HUES6 (cell line): ENCODE data around the gene NUDCD3.

Source experiments
- H3K27ac ChIP-seq: 2 replicates; pipeline ENCODE4 v1.7.0; 2013; ENCODE audit warnings: low read depth, mild to moderate bottlenecking, low read length, inconsistent platforms
- H3K27me3 ChIP-seq: 2 replicates; pipeline ENCODE4 v1.6.1; 2013; ENCODE audit warnings: low read length; ENCODE audit not compliant: control insufficient read depth, insufficient read depth
- H3K36me3 ChIP-seq: 2 replicates; pipeline ENCODE4 v1.6.1; 2013; ENCODE audit warnings: low read length; ENCODE audit not compliant: control insufficient read depth, insufficient read depth
- H3K4me1 ChIP-seq: 2 replicates; pipeline ENCODE4 v1.6.1; 2013; ENCODE audit warnings: low read length; ENCODE audit not compliant: control insufficient read depth, insufficient read depth
- H3K4me3 ChIP-seq: 2 replicates; pipeline ENCODE4 v1.5.1; 2013; ENCODE audit warnings: low read depth, low read length
- H3K9ac ChIP-seq: one replicate; pipeline ENCODE4 v1.6.1; 2013; ENCODE audit warnings: mild to moderate bottlenecking, low read length
- H3K9me3 ChIP-seq: 2 replicates; pipeline ENCODE4 v1.6.1; 2013; ENCODE audit warnings: low read depth, low read length; ENCODE audit not compliant: control insufficient read depth, insufficient read depth

Gene NUDCD3

GRCh38 chr7:44476313-44476712 lies 14.1 kb downstream of the NUDCD3 start:
- H3K4me3 ChIP-seq: no peak overlapping the region
- no peaks in the 10 kb centered on the region for H3K4me1 ChIP-seq
- no peaks in the 10 kb centered on the region for H3K9me3 ChIP-seq
- H3K27me3 ChIP-seq: no peaks in the 10 kb centered on the region
- H3K27ac ChIP-seq: no peak overlapping the region
- no peak overlapping the region for H3K9ac ChIP-seq
- peaks cover 63% of the 10 kb centered on the region for H3K36me3 ChIP-seq

GRCh38 chr7:44473295-44473694 lies 17.2 kb downstream of the NUDCD3 start:
- no peaks in the 10 kb centered on the region for H3K4me1 ChIP-seq
- no peak overlapping the region for H3K4me3 ChIP-seq
- H3K27me3 ChIP-seq: no peaks in the 10 kb centered on the region
- no peak overlapping the region for H3K27ac ChIP-seq
- no peaks in the 10 kb centered on the region for H3K9me3 ChIP-seq
- H3K9ac ChIP-seq: no peak overlapping the region
- peaks cover 54% of the 10 kb centered on the region for H3K36me3 ChIP-seq

GRCh38 chr7:44472843-44473242 lies 17.6 kb downstream of the NUDCD3 start:
- H3K4me3 ChIP-seq: no peak overlapping the region
- H3K9me3 ChIP-seq: no peaks in the 10 kb centered on the region
- H3K9ac ChIP-seq: no peak overlapping the region
- no peaks in the 10 kb centered on the region for H3K27me3 ChIP-seq
- no peaks in the 10 kb centered on the region for H3K4me1 ChIP-seq
- H3K36me3 ChIP-seq: peaks cover 55% of the 10 kb centered on the region
- H3K27ac ChIP-seq: no peak overlapping the region

- H3K9me3 ChIP-seq: no peaks in the 10 kb centered on the region
- H3K4me1 ChIP-seq: no peaks in the 10 kb centered on the region
- H3K36me3 ChIP-seq: peaks cover 62% of the 10 kb centered on the region
- no peak overlapping the region for H3K9ac ChIP-seq
- H3K27me3 ChIP-seq: no peaks in the 10 kb centered on the region
- no peak overlapping the region for H3K4me3 ChIP-seq
- no peak overlapping the region for H3K27ac ChIP-seq
Measured at GRCh38 chr7:44471850-44472249, 18.6 kb downstream of the NUDCD3 start.

GRCh38 chr7:44471436-44471835 lies 19.0 kb downstream of the NUDCD3 start:
- Histone ChIP-seq H3K9ac (no peak overlapping the region), H3K9me3 (no peaks in the 10 kb centered on the region), H3K4me1 (no peaks in the 10 kb centered on the region), H3K27ac (no peak overlapping the region), H3K36me3 (peaks cover 62% of the 10 kb centered on the region), H3K4me3 (no peak overlapping the region), H3K27me3 (no peaks in the 10 kb centered on the region)

GRCh38 chr7:44470628-44471245 lies 19.7 kb downstream of the NUDCD3 start:
- H3K27me3 ChIP-seq: no peaks in the 10 kb centered on the region
- H3K4me1 ChIP-seq: no peaks in the 10 kb centered on the region
- H3K9me3 ChIP-seq: no peaks in the 10 kb centered on the region
- H3K4me3 ChIP-seq: no peak overlapping the region
- no peak overlapping the region for H3K27ac ChIP-seq
- H3K36me3 ChIP-seq: peaks cover 60% of the 10 kb centered on the region
- H3K9ac ChIP-seq: no peak overlapping the region

- Histone ChIP-seq H3K4me1 (no peaks in the 10 kb centered on the region), H3K9ac (no peak overlapping the region), H3K36me3 (peaks cover 65% of the 10 kb centered on the region), H3K27me3 (no peaks in the 10 kb centered on the region), H3K9me3 (no peaks in the 10 kb centered on the region), H3K4me3 (no peak overlapping the region), H3K27ac (no peak overlapping the region)
Measured at GRCh38 chr7:44470135-44470479, 20.4 kb downstream of the NUDCD3 start.

GRCh38 chr7:44469461-44470134 lies 20.9 kb downstream of the NUDCD3 start:
- no peak overlapping the region for H3K4me3 ChIP-seq
- H3K36me3 ChIP-seq: peaks cover 65% of the 10 kb centered on the region
- no peaks in the 10 kb centered on the region for H3K27me3 ChIP-seq
- no peak overlapping the region for H3K27ac ChIP-seq
- no peaks in the 10 kb centered on the region for H3K9me3 ChIP-seq
- no peaks in the 10 kb centered on the region for H3K4me1 ChIP-seq
- no peak overlapping the region for H3K9ac ChIP-seq

- H3K9ac ChIP-seq: no peak overlapping the region
- no peaks in the 10 kb centered on the region for H3K9me3 ChIP-seq
- H3K4me1 ChIP-seq: no peaks in the 10 kb centered on the region
- no peaks in the 10 kb centered on the region for H3K27me3 ChIP-seq
- H3K4me3 ChIP-seq: no peak overlapping the region
- H3K36me3 ChIP-seq: peaks cover 56% of the 10 kb centered on the region
- H3K27ac ChIP-seq: no peak overlapping the region
Measured at GRCh38 chr7:44467217-44467548, 23.3 kb downstream of the NUDCD3 start.

- Histone ChIP-seq H3K9me3 (no peaks in the 10 kb centered on the region), H3K4me3 (no peak overlapping the region), H3K9ac (no peak overlapping the region), H3K36me3 (peaks cover 53% of the 10 kb centered on the region), H3K27ac (no peak overlapping the region), H3K4me1 (0 out of 2 replicates have a peak, but pooled peaks cover under 1% of the 10 kb centered on the region), H3K27me3 (no peaks in the 10 kb centered on the region)
Measured at GRCh38 chr7:44466300-44467216, 23.9 kb downstream of the NUDCD3 start.

GRCh38 chr7:44465490-44465889 lies 25.0 kb downstream of the NUDCD3 start:
- peaks cover 44% of the 10 kb centered on the region for H3K36me3 ChIP-seq

More at GRCh38 chr7:44465490-44465889, 25.0 kb downstream of the NUDCD3 start:
- Histone ChIP-seq H3K9me3 (no peaks in the 10 kb centered on the region), H3K9ac (no peak overlapping the region), H3K4me3 (no peak overlapping the region), H3K4me1 (0 out of 2 replicates have a peak, but pooled peaks cover 3% of the 10 kb centered on the region), H3K27ac (no peak overlapping the region), H3K27me3 (no peaks in the 10 kb centered on the region)
